Measurements from ENCODE around the gene GRM1.
"Not testable (repeated sequence)": the region's sequence is repeated elsewhere in the genome, so short reads cannot be mapped to it uniquely, and the experiment has no call there.

The GRM1 gene

DNA sequence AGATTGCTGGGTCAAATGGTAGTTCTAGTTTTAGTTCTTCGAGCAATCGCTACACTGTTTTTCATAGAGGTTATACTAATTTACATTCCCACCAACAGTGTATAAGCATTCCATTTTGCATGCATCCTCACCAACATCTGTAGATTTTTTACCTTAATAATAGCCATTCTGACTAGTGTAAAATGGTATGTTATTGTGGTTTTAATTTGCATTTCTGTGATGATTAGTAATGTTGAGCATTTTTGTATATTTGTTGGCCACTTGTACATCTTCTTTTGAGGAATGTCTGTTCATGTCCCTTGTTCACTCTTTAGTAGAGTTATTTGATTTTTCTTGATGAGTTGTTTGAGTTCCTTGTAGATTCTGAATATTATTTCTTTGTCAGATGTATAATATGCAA, 236.2 kb downstream of the GRM1 start:
- no peak for DNase-seq (ENCODE audit: low read depth, low spot score)

DNA sequence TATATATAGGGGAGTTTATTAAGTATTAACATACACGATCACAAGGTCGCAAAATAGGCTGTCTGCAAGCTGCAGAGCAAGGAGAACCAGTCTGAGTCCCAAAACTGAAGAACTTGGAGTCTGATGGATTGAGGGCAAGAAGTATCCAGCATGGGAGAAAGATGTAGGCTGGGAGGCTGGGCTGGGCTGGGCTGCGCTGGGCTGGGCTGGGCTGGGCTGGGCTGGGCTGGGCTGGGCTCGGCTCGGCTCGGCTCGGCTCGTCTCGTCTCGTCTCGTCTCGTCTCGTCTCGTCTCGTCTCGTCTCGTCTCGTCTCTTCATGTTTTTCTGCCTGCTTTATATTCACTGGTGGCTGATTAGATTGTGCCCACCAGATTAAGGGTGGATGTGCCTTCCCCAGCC, 238.6 kb downstream of the GRM1 start:
- WGBS (ENCODE audit: insufficient coverage, insufficient read length), result no CpG with 5 or more reads among the region's 18 CpGs
- H3K27me3 ChIP-seq (ENCODE audit: control insufficient read depth, insufficient read depth, low read length), result no peaks in the 10 kb centered on the region
- H3K36me3 ChIP-seq (ENCODE audit: control insufficient read depth, insufficient read depth, low read length), result no peaks in the 10 kb centered on the region
- no peak overlapping the region for H3K27ac ChIP-seq (ENCODE audit: low read length)
- H3K9me3 ChIP-seq (ENCODE audit: control insufficient read depth, insufficient read depth, low read length), result no peaks in the 10 kb centered on the region
- peaks cover 2% of the 10 kb centered on the region; the same call in 1 of the 2 replicates for H3K4me1 ChIP-seq (ENCODE audit: control insufficient read depth, insufficient read depth, low read length)
- no peak for DNase-seq (ENCODE audit: low read depth, low spot score)
- no peak overlapping the region for H3K4me3 ChIP-seq (ENCODE audit: low read length)

More for the DNA sequence above, 236.2 kb downstream of the GRM1 start:
- Histone ChIP-seq H3K27ac (ENCODE audit: low read length) (no peak overlapping the region), H3K4me1 (ENCODE audit: control insufficient read depth, insufficient read depth, low read length) (peaks cover 2% of the 10 kb centered on the region; the same call in 1 of the 2 replicates), H3K27me3 (ENCODE audit: control insufficient read depth, insufficient read depth, low read length) (no peaks in the 10 kb centered on the region), H3K36me3 (ENCODE audit: control insufficient read depth, insufficient read depth, low read length) (no peaks in the 10 kb centered on the region), H3K9me3 (ENCODE audit: control insufficient read depth, insufficient read depth, low read length) (no peaks in the 10 kb centered on the region), H3K4me3 (ENCODE audit: low read length) (no peak overlapping the region)
- no CpG with 5 or more reads among the region's 2 CpGs for WGBS (ENCODE audit: insufficient coverage, insufficient read length)

DNA sequence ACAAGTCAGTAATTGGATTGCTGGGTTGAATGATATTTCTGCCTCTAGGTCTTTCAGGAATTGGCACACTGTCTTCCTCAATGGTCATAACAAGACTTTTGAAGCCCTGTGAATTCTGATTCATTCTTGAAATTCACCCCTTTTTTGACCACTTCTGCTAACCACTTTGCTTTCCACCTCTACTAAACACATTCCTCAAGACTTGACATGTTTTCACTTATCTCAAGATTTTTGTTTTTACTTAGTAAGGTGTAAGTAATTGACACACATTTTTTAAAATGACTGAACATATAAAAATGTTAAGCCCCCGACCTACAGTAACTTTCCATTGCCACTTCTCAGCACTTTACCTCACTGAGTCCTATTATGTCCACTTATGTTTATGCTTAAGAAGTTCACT, 239.1 kb downstream of the GRM1 start:
- no peaks in the 10 kb centered on the region for H3K36me3 ChIP-seq (ENCODE audit: control insufficient read depth, insufficient read depth, low read length)
- H3K4me3 ChIP-seq (ENCODE audit: low read length), result no peak overlapping the region
- DNase-seq (ENCODE audit: low read depth, low spot score), result no peak
- no peak overlapping the region for H3K27ac ChIP-seq (ENCODE audit: low read length)
- no peaks in the 10 kb centered on the region for H3K9me3 ChIP-seq (ENCODE audit: control insufficient read depth, insufficient read depth, low read length)
- WGBS (ENCODE audit: insufficient coverage, insufficient read length), result no CpG with 5 or more reads among the region's 1 CpG
- H3K4me1 ChIP-seq (ENCODE audit: control insufficient read depth, insufficient read depth, low read length), result peaks cover 2% of the 10 kb centered on the region; the same call in 1 of the 2 replicates
- no peaks in the 10 kb centered on the region for H3K27me3 ChIP-seq (ENCODE audit: control insufficient read depth, insufficient read depth, low read length)

DNA sequence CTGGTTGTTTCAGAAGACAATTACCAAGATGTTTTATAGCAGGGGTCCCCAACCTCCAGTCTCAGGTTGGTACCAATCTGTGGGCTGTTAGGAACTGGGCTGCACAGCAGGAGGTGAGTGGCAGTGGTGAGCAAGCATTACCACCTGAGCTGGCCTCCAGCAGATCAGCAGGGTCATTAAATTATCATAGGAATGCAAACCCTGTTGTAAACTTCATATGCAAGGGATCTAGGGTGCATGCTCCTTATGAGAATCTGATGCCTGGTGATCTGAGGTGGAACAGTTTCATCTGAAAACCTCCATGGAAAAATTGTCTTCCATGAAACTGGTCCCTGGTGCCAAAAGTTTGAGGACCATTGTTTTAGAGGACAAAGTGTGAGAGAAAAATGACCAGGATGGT, 240.6 kb downstream of the GRM1 start:
- Histone ChIP-seq H3K4me1 (ENCODE audit: control insufficient read depth, insufficient read depth, low read length) (peaks cover 2% of the 10 kb centered on the region; the same call in 1 of the 2 replicates), H3K9me3 (ENCODE audit: control insufficient read depth, insufficient read depth, low read length) (no peaks in the 10 kb centered on the region), H3K27me3 (ENCODE audit: control insufficient read depth, insufficient read depth, low read length) (no peaks in the 10 kb centered on the region), H3K4me3 (ENCODE audit: low read length) (no peak overlapping the region), H3K27ac (ENCODE audit: low read length) (no peak overlapping the region), H3K36me3 (ENCODE audit: control insufficient read depth, insufficient read depth, low read length) (no peaks in the 10 kb centered on the region)
- no peak for DNase-seq (ENCODE audit: low read depth, low spot score)

DNA sequence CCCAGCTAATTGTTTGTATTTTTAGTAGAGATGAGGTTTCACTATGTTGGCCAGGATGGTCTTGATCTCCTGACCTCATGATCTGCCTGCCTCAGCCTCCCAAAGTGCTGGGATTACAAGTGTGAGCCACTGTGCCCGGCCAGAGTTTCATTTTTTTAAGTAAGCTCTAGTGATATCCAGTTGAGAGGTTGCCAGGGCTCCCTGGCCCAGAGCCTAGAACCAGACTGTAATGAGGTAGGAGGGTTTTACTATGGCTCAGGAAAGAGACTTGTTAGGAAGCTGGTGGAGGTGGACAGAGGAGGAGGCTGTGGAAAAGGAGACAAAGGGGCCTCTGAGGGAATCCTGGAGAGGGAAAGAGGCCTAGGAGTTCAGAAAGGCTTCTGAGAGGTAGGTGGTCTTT, 242.3 kb downstream of the GRM1 start:
- H3K4me1 ChIP-seq (ENCODE audit: control insufficient read depth, insufficient read depth, low read length); H3K27ac ChIP-seq (ENCODE audit: low read length); DNase-seq (ENCODE audit: low read depth, low spot score); H3K4me3 ChIP-seq (ENCODE audit: low read length); H3K9me3 ChIP-seq (ENCODE audit: control insufficient read depth, insufficient read depth, low read length); H3K36me3 ChIP-seq (ENCODE audit: control insufficient read depth, insufficient read depth, low read length); H3K27me3 ChIP-seq (ENCODE audit: control insufficient read depth, insufficient read depth, low read length): not testable (repeated sequence)
- WGBS (ENCODE audit: insufficient coverage, insufficient read length), result no CpG with 5 or more reads among the region's 1 CpG

DNA sequence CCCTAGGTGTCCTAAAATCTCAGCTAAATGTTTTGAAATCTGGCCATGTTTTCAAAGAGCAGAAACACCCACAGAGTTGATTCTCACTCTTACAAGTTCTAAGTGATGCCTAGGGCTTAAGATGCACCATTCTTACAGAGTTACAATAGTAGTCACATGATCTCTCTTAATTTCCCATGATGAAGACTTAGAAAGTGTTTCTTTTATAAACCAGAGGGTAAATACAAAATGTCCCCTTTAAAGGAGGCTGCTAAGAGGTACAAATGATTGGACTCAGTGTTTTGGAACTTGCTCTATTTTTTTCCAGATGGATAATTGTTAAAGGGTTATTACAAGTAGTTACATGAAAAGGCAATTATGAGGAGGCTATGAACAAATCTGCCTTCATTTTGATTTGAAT, 244.6 kb downstream of the GRM1 start:
- no peak for DNase-seq (ENCODE audit: low read depth, low spot score)
- H3K4me3 ChIP-seq (ENCODE audit: low read length), result no peak overlapping the region
- H3K27ac ChIP-seq (ENCODE audit: low read length), result no peak overlapping the region
- H3K4me1 ChIP-seq (ENCODE audit: control insufficient read depth, insufficient read depth, low read length), result peaks cover 2% of the 10 kb centered on the region; the same call in 1 of the 2 replicates
- no peaks in the 10 kb centered on the region for H3K36me3 ChIP-seq (ENCODE audit: control insufficient read depth, insufficient read depth, low read length)
- no peaks in the 10 kb centered on the region for H3K9me3 ChIP-seq (ENCODE audit: control insufficient read depth, insufficient read depth, low read length)
- H3K27me3 ChIP-seq (ENCODE audit: control insufficient read depth, insufficient read depth, low read length), result no peaks in the 10 kb centered on the region

DNA sequence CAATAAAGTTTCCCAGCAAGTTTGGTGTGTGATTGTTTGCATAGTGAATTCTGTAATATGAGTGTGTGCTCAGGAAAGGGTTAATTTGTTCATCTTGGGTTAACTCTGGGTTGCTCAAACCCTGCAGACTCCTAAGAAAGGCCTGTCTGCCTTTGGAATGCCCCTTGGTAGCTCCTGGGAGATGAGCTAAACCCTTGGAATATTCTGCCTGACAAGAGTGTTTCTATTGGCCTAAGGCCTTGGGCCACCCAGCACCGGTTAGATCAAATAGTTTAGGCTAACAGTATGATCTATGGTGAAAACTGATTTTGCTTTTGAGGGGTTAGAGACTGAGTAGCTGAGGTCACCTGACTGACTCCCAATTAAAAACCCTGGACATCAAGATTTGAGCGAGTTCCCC, 248.3 kb downstream of the GRM1 start:
- WGBS (ENCODE audit: insufficient coverage, insufficient read length), result no CpG with 5 or more reads among the region's 2 CpGs
- Histone ChIP-seq H3K9me3 (ENCODE audit: control insufficient read depth, insufficient read depth, low read length) (no peaks in the 10 kb centered on the region), H3K4me1 (ENCODE audit: control insufficient read depth, insufficient read depth, low read length) (no peaks in the 10 kb centered on the region), H3K4me3 (ENCODE audit: low read length) (no peak overlapping the region), H3K27ac (ENCODE audit: low read length) (no peak overlapping the region), H3K27me3 (ENCODE audit: control insufficient read depth, insufficient read depth, low read length) (no peaks in the 10 kb centered on the region), H3K36me3 (ENCODE audit: control insufficient read depth, insufficient read depth, low read length) (no peaks in the 10 kb centered on the region)
- DNase-seq (ENCODE audit: low read depth, low spot score), result no peak

DNA sequence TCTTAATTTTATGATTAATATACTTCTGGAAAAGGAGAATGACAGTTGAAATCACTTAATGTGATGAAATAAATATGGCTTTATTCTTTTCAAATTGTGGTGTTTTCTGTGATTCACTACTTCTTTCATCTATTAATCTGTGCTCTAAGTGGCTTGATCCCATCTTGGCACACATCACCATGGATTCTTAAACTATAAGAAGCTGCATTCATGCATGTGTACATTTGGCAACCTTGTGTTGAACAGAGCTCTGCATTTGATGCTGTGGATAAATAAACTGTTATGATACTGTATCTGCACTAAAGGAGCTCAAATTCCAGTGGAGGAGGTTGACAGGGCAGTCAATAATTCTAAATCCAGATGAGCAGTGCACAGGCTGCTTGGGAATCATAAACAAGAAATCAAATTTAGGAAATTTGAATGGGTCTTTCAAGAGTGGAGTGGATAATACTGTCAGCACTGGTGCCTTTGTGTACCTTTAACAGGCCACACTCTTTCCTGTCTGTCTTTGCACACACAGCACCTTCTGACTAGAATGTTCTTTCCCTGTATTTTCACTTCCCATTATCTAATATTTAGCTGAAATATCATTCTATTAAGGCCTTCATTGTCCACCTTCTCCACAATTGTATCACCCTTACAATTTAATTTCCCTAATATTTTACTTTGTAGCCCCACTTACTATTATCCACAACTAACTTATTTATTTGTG, 252.9 kb downstream of the GRM1 start:
- H3K27ac ChIP-seq (ENCODE audit: low read length), result no peak overlapping the region
- no peaks in the 10 kb centered on the region for H3K9me3 ChIP-seq (ENCODE audit: control insufficient read depth, insufficient read depth, low read length)
- DNase-seq (ENCODE audit: low read depth, low spot score), result no peak
- no peak overlapping the region for H3K4me3 ChIP-seq (ENCODE audit: low read length)
- no peaks in the 10 kb centered on the region for H3K36me3 ChIP-seq (ENCODE audit: control insufficient read depth, insufficient read depth, low read length)
- no peaks in the 10 kb centered on the region for H3K27me3 ChIP-seq (ENCODE audit: control insufficient read depth, insufficient read depth, low read length)
- no peaks in the 10 kb centered on the region for H3K4me1 ChIP-seq (ENCODE audit: control insufficient read depth, insufficient read depth, low read length)

DNA sequence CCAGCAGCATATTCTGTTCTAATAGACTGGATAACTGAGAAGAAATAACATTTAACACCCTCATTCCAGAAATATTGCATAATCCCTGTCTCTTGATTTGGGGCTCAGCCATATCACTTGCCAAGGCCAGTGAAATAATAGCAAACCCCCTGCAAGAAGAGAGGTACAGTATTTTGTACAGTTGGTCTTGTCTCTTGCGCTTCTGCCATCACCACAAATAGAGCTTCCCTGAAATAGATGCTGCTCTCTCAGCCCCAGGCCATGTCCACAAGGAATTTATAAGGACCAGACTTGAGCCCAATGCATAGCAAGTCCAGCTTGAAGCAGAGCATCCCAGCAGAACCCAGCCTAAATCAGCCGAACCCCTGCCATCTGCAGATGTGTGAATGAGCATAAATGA, 254.0 kb downstream of the GRM1 start:
- H3K36me3 ChIP-seq (ENCODE audit: control insufficient read depth, insufficient read depth, low read length), result no peaks in the 10 kb centered on the region
- H3K27ac ChIP-seq (ENCODE audit: low read length), result no peak overlapping the region
- DNase-seq (ENCODE audit: low read depth, low spot score), result no peak
- no peaks in the 10 kb centered on the region for H3K27me3 ChIP-seq (ENCODE audit: control insufficient read depth, insufficient read depth, low read length)
- no peaks in the 10 kb centered on the region for H3K4me1 ChIP-seq (ENCODE audit: control insufficient read depth, insufficient read depth, low read length)
- no CpG with 5 or more reads among the region's 2 CpGs for WGBS (ENCODE audit: insufficient coverage, insufficient read length)
- no peak overlapping the region for H3K4me3 ChIP-seq (ENCODE audit: low read length)
- H3K9me3 ChIP-seq (ENCODE audit: control insufficient read depth, insufficient read depth, low read length), result no peaks in the 10 kb centered on the region

DNA sequence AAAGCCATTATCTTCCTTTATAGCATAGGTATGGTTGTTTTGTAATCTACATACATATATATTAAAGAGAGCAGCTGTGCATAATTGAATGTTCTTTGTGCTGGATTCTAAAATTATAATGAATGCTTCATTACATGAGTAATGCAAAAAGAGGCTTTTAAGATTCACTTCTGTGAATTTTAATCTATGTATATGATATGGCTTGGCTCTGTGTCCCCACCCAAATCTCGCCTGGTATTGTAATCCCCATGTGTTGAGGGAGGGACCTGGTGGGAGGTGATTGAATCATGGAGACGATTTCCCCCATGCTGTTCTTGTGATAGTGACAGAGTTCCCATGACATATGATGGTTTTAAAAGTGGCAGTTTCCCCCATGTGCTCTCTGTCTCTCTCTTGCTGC, 255.4 kb downstream of the GRM1 start:
- H3K27me3 ChIP-seq (ENCODE audit: control insufficient read depth, insufficient read depth, low read length), result no peaks in the 10 kb centered on the region
- H3K4me3 ChIP-seq (ENCODE audit: low read length), result no peak overlapping the region
- no peak overlapping the region for H3K27ac ChIP-seq (ENCODE audit: low read length)
- no peak for DNase-seq (ENCODE audit: low read depth, low spot score)
- H3K4me1 ChIP-seq (ENCODE audit: control insufficient read depth, insufficient read depth, low read length), result no peaks in the 10 kb centered on the region
- H3K9me3 ChIP-seq (ENCODE audit: control insufficient read depth, insufficient read depth, low read length), result no peaks in the 10 kb centered on the region
- no peaks in the 10 kb centered on the region for H3K36me3 ChIP-seq (ENCODE audit: control insufficient read depth, insufficient read depth, low read length)
- no CpG with 5 or more reads among the region's 2 CpGs for WGBS (ENCODE audit: insufficient coverage, insufficient read length)

DNA sequence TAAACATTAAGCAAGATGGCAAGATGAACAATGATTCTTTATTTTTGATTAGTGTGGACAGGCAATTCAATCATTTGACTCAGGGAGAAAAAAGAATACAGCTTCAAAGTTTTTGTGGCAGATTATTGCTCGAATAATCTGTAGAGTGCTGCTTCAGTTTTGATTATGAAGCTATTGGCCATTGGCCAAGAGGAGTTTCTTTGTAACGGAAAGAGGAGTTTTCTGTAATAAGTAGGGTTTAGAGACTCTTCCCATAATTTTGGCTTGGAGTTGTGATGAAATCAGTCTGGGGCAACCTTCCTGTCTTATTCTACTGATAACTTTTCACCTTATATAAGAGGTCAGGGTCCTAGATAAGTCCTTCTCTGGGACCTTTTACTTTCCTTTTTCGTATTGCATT, 258.1 kb downstream of the GRM1 start:
- no peak overlapping the region for H3K4me3 ChIP-seq (ENCODE audit: low read length)
- H3K27me3 ChIP-seq (ENCODE audit: control insufficient read depth, insufficient read depth, low read length), result no peaks in the 10 kb centered on the region
- no peaks in the 10 kb centered on the region for H3K9me3 ChIP-seq (ENCODE audit: control insufficient read depth, insufficient read depth, low read length)
- H3K36me3 ChIP-seq (ENCODE audit: control insufficient read depth, insufficient read depth, low read length), result no peaks in the 10 kb centered on the region
- DNase-seq (ENCODE audit: low read depth, low spot score), result no peak
- no CpG with 5 or more reads among the region's 3 CpGs for WGBS (ENCODE audit: insufficient coverage, insufficient read length)
- no peaks in the 10 kb centered on the region for H3K4me1 ChIP-seq (ENCODE audit: control insufficient read depth, insufficient read depth, low read length)
- no peak overlapping the region for H3K27ac ChIP-seq (ENCODE audit: low read length)

Measured in iPS DF 6.9 (cell line).